HG02763 (cell line): Measurements from ENCODE around the gene NRXN3.

Experiments
- ATAC-seq: cut with Tn5 transposase; IDR thresholded peaks from one replicate; pipeline ENCODE4 v1.9.1; 2021; ENCODE audit warnings: mild to moderate bottlenecking, moderate library complexity; ENCODE audit not compliant: unreplicated experiment

NRXN3 gene

GRCh38 chr14:79256380-79256779 is 1086.2 kb downstream of the NRXN3 start:
- no peak for ATAC-seq

DNA sequence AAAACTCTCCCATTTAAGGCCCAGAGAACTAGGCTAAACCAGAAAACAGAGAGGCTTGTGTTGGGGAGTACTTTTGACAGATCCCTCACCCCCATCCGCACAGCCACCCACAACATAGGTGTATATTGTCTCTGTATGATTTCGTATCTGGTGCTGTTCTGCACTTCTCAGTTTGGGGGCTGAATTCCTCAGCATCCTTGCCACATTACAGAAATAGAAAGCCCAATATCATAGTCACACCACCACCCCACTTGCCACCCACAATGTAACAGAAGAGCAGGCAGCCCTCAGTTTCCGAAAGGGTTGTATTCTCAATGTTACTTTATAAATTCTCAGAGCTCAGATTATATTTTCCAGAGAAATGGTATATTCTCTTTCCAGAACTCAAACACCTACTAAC is 1090.2 kb downstream of the NRXN3 start:
- ATAC-seq, result no peak

DNA sequence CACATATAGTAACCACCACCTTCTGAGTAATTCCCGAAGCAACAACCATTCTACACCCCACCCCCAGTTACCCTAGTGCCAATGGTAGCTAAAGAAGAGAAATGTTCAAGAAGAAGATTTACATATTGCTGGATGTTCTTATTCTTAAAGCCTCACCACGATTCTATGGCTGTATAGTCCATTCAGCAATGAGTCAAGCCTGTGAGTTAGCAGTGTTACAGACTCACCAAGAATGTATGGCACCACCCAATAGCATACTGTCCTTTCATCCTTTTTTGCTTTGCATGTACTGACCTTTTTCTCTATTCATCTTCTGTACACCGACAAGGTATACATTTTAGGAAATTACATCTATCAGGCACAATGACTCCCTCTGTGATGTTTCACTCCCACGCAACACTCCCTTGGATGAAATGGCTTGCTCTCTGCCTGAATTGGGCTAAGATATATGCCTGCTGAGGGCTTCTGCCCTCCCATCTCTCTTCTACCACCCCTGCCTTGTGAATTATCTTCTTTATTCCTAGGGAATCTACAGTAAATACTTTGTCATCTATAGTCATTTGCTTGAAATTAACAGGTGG is 1095.3 kb downstream of the NRXN3 start:
- ATAC-seq, result no peak

DNA sequence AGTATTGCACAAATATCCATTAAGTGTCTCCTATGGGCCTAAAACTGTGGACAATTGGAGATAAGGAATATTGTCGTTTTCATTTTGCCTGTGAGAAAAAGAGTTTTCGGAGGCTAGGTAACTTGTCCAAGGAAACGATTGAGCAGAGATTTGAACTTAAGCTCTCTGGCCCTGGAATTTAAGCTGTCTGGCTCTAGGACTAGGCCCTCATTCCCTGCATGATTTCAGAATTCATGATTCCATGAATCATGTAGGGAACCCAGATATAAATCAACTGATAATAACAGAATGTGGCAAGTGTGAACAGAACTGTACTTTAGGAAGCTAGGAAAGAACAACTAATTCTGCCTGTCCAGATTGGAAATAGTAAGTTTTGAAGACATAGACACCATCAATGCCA is 1100.2 kb downstream of the NRXN3 start:
- ATAC-seq, result no peak

DNA sequence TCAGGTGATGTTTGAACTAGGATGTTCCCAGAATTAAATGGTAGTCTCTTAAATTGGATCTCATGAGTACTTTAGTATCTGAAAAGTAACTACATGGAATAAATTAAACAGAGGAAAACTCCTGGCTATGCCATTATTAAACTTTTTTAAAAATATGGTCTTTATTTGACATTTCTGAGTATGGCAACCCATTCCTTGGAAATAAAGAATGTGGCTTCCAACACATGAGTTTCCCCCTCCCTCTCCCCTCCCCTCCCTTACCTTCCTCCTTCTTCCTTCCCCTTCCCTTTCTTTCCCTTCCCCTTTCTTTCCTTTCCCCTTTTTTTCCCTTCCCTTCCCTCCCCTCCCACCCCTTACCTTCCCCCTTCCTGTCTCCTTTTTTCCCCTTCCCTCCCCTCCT is 1100.9 kb downstream of the NRXN3 start:
- ATAC-seq, result no peak

- ATAC-seq, result no peak
Measured at GRCh38 chr14:79274641-79275291, 1104.6 kb downstream of the NRXN3 start.

GRCh38 chr14:79275292-79275655 is 1105.1 kb downstream of the NRXN3 start:
- no peak for ATAC-seq

- no peak for ATAC-seq
Measured at GRCh38 chr14:79278286-79278797, 1108.2 kb downstream of the NRXN3 start.

DNA sequence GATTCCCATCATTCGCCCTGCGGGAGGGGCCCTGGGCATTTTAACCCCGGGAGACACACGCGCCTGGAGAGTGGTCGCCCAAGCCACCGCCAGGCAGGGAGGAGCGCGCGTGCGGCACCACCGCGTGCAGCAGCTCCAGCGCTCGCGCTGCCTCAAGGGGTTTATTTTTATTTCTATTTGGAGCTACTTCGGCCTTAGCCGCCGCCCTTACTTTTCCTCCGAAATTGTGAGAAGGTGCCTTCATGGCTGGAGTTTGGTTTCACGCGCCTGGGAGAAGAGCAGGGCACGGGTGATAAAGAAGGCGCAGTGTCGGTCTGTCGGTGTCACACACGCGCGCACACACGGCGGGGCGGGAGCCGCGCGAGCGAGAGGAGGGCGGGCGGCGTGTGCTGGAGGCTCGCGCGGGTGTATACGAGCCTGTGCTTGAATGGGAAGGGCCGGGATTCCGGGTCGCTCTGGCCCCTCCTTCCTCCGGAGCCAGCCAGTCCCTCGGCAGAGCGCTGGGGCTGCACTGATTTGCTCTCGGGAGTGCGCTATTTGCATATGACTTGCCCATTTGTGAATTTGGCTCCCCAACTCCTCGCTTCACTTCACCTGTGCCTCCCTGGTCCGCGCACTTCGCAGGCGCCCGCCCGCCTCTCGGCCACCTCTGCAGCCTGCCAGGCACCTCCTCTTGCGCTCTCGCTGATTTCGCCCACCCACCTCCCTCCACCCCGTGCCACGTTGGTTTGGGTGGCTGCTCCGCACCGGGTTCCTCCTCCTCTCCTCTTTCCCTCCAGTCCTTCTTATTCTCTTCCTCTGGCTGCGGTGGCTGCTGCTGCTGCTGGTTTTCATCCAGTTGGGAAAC is 1108.8 kb downstream of the NRXN3 start:
- ATAC-seq, result no peak

GRCh38 chr14:79279645-79280597 is 1109.7 kb downstream of the NRXN3 start:
- ATAC-seq, result no peak

GRCh38 chr14:79281244-79282152 is 1111.3 kb downstream of the NRXN3 start:
- no peak for ATAC-seq

GRCh38 chr14:79284621-79285020 is 1114.4 kb downstream of the NRXN3 start:
- no peak for ATAC-seq

- ATAC-seq, result no peak
Measured at GRCh38 chr14:79285263-79285662, 1115.1 kb downstream of the NRXN3 start.

DNA sequence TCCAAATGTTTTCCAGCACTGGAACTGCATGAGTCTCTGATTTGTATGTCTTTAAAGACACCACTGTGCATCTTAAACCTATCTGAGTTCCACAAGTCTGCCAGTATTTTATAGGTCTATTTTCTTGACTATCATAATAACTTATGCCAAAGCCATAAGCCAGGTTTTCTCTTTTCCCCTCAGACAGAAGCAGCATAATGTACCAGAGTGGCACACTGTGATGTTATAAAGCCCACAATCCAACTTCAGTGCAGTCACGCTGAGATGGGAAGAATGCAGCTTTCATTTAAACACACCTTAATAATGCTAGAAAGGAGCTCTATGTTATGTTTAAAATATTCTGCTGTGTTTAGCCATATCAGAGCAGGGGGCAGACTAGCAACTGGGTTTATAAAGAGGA is 1117.8 kb downstream of the NRXN3 start:
- ATAC-seq, result no peak

DNA sequence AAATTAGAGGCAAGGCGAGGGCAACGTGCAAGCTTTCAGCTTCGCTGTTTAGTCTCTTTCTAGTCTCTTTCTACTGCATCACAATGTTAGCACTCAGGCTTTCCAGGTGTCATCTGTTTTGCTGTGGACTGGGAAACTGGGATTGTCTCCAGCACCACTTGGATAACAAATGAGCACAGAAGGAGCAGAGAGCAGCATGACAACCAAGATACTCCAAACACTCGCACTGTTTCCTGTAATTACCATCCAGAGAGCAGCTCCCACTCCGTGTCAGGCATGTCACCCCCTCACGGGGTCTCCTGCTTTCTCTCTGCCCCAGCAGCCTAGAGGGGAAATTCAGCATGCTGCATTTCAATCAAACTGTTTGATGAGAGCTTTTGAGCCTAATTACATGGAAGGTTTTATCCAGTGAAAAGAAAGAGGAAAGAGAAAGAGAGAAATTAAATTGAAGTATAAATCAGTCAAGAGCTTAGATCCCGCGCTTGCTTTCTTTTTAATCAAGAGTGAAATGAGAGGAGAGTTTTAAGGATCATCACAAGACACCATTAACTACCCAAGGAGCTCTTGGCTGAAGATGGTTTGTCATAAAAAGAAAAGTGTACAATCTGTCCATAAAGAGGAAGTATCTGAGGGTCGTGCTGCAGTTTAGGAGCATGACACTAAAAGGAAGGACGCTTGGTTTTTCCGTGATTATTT is 1123.5 kb downstream of the NRXN3 start:
- no peak for ATAC-seq

DNA sequence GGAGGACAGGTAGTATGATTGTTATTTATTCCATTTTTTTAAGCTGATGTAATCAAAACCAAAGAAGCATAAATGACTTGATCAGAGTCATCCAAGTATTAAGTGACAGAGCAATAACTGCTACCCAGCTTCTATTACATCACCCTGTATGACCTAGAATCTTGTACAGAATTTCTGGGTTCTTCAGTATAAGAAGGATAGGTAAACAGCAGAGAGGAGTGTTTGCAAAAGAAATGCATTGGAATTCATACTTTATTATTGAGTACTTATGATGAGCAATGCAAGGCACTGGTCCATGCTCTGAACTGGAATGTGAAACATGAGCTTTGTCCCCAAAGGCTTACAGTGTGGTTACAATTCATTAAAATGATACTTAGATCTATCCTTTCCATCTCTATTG is 1124.3 kb downstream of the NRXN3 start:
- no peak for ATAC-seq

GRCh38 chr14:79295385-79295784 is 1125.2 kb downstream of the NRXN3 start:
- ATAC-seq, result no peak

DNA sequence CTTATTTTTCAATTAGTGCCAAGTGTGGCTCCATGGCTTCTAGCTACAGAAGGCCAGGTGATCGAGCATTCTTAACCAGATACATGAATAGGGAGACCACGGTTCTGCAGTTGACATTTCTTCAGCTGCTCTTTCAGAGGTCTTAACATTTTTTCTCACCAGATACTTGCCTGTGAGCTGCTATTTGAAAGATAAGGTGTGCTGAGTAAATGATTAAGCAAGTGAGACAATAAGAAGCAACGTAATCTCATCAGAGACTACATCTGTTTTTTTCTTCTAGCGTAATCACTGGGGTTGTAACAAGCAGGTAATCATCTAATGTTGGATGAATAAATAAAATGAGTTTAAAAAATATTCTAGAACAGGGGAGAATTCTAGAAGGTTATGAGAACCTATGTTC is 1128.2 kb downstream of the NRXN3 start:
- ATAC-seq, result no peak

GRCh38 chr14:79299162-79299561 is 1129.0 kb downstream of the NRXN3 start:
- ATAC-seq, result no peak
